CD4-positive, CD25-positive, alpha-beta regulatory T cell (primary cell): ENCODE measurements around the gene OR10H5. TPM values are rescaled to one million over a fixed set of nuclear protein-coding genes. Genes with fewer than 3 reads are reported as not detected.
"Not testable (repeated sequence)": the region's sequence is repeated elsewhere in the genome, so short reads cannot be mapped to it uniquely, and the experiment has no call there.

ENCODE experiments used
- ATAC-seq, 2 donors: fragments of 150-1000 bp; cut with Tn5 transposase; one replicate each; pipeline ENCODE4 v1.10.0; 2021; ENCODE audit warnings: low read depth in 2 of 2, moderate number of reproducible peaks in 2 of 2, moderate library complexity in 1 of 2
- DNase-seq, 3 donors: peaks; one replicate each; pipeline versions ENCODE4 v3.0.0 to v3.0.0-alpha.2; 2012 to 2022; ENCODE audit warnings: mixed read lengths in 1 of 3
- H3K27ac ChIP-seq: one replicate; pipeline ENCODE4 v1.7.0; 2013; ENCODE audit warnings: mild to moderate bottlenecking, low read length; ENCODE audit not compliant: insufficient read depth, poor library complexity, severe bottlenecking
- H3K27me3 ChIP-seq: one replicate; pipeline ENCODE4 v1.7.0; 2013; ENCODE audit warnings: low read length; ENCODE audit not compliant: control insufficient read depth, insufficient read depth
- H3K36me3 ChIP-seq: one replicate; pipeline ENCODE4 v1.7.0; 2013; ENCODE audit warnings: mild to moderate bottlenecking, low read length, moderate library complexity; ENCODE audit not compliant: control insufficient read depth, insufficient read depth
- H3K4me1 ChIP-seq: 2 replicates; pipeline ENCODE4 v1.7.0; 2013; ENCODE audit warnings: mild to moderate bottlenecking, low read length; ENCODE audit not compliant: insufficient read depth, control insufficient read depth, poor library complexity, severe bottlenecking
- H3K4me3 ChIP-seq: one replicate; pipeline ENCODE4 v1.7.0; 2013; ENCODE audit warnings: low read depth, mild to moderate bottlenecking, low read length, moderate library complexity
- H3K9me3 ChIP-seq, 2 experiments: 1 replicate in 1 of 2; 2 replicates in 1 of 2; pipeline ENCODE4 v1.7.0; 2013; ENCODE audit warnings: low read length in 2 of 2, mild to moderate bottlenecking in 1 of 2, moderate library complexity in 1 of 2; ENCODE audit not compliant: control insufficient read depth in 2 of 2
- H3K27ac Mint-ChIP-seq, 3 donors: one replicate each; pipeline ENCODE4 v1.8.0; 2020 to 2022; ENCODE audit warnings: mild to moderate bottlenecking in 3 of 3, mixed read lengths in 3 of 3, moderate library complexity in 2 of 3
- H3K27me3 Mint-ChIP-seq: one replicate; pipeline ENCODE4 v1.8.0; 2022; ENCODE audit warnings: mild to moderate bottlenecking, mixed read lengths
- H3K36me3 Mint-ChIP-seq: one replicate; pipeline ENCODE4 v1.8.0; 2020; ENCODE audit warnings: mixed read lengths
- H3K4me1 Mint-ChIP-seq, 4 donors: one replicate each; pipeline ENCODE4 v1.8.0; 2020 to 2022; ENCODE audit warnings: mixed read lengths in 4 of 4, mild to moderate bottlenecking in 1 of 4
- H3K4me3 Mint-ChIP-seq, 4 donors: one replicate each; pipeline ENCODE4 v1.8.0; 2020 to 2022; ENCODE audit warnings: mild to moderate bottlenecking in 4 of 4, mixed read lengths in 4 of 4, moderate library complexity in 3 of 4
- H3K9me3 Mint-ChIP-seq, 7 donors: one replicate each; pipeline ENCODE4 v1.8.0; 2020 to 2022; ENCODE audit warnings: mixed read lengths in 7 of 7, mild to moderate bottlenecking in 3 of 7, moderate library complexity in 2 of 7
- polyA plus RNA-seq, 4 donors: library from polyadenylated mRNA; unstranded; fragments of 300-500 nt; fragmentation: Illumina TruSeq; gene quantifications; one replicate each; pipeline ENCODE4 v1.2.3, GENCODE V29; 2021
- total RNA-seq: library from RNA; stranded (reverse); gene quantifications from one replicate; pipeline ENCODE4 v1.2.3, GENCODE V29; 2022

Gene OR10H5
- total and polyA plus RNA-seq, 5 donors from 2014 or later: not detected

DNA sequence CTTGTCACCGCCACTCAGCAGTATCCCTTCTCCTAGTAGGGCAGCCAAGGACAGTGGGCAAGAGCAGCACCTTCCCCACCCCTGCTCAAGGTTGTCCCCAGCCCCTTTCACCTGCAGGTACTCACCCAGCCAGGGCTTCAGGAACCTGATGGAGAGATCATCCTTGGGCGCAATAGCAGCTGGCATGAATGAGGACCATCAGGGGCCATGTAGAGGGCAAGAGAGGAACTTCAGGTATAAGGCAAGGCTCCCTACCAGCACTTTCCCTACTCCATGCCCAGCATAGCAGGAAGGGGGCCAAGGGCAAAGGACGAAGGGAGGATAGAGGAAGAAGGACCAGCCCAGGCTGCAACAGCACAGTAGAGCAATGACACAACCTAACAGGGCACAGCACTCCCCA is 13.3 kb upstream of the OR10H5 start:
- DNase-seq, H3K9me3 Mint-ChIP-seq, H3K36me3 ChIP-seq, H3K4me3 Mint-ChIP-seq, H3K27ac Mint-ChIP-seq, H3K27ac ChIP-seq, H3K36me3 Mint-ChIP-seq, H3K27me3 ChIP-seq, H3K4me1 Mint-ChIP-seq, H3K9me3 ChIP-seq, H3K4me1 ChIP-seq, ATAC-seq, H3K4me3 ChIP-seq: not testable (repeated sequence)
- H3K27me3 Mint-ChIP-seq: peaks cover 15% of the 10 kb centered on the region

- H3K4me1 ChIP-seq: no peaks in the 10 kb centered on the region
- Mint-ChIP-seq H3K27ac (no peak overlapping the region), H3K27me3 (peaks cover 14% of the 10 kb centered on the region), H3K4me3 (no peak overlapping the region), H3K4me1 (no peaks in the 10 kb centered on the region), H3K36me3 (no peaks in the 10 kb centered on the region), H3K9me3 (peaks cover 0 to 3% (median 2%) of the 10 kb centered on the region in 7 donors)
- H3K4me3 ChIP-seq: no peak overlapping the region
- no peak for ATAC-seq
- H3K27ac ChIP-seq: no peak overlapping the region
- H3K9me3 ChIP-seq: no peaks in the 10 kb centered on the region
- H3K36me3 ChIP-seq: no peaks in the 10 kb centered on the region
- peaks cover 3% of the 10 kb centered on the region for H3K27me3 ChIP-seq
- no peak for DNase-seq
Measured at GRCh38 chr19:15775249-15775648, 12.2 kb upstream of the OR10H5 start.

DNA sequence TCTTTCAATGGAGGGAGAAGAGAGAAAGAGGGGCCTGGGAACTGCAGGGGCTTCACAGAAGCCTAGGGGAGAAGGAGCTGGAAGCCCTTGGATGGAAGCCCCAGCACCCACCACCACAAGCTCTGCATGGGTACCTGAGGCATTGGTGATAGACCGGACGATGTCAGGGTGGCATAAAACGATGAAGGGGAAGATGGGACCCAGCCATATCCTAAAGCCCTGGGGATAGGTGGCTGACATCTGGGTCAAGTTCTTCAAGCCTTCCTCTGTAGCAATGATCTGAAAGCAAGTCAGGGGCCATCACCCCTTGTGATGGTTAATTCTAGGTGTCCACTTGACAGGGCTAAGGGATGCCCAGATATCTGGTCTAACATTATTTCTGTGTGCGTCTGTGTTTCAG is 11.2 kb upstream of the OR10H5 start:
- Histone ChIP-seq H3K4me3 (no peak overlapping the region), H3K27me3 (peaks cover 3% of the 10 kb centered on the region), H3K36me3 (no peaks in the 10 kb centered on the region), H3K4me1 (no peaks in the 10 kb centered on the region), H3K27ac (no peak overlapping the region), H3K9me3 (no peaks in the 10 kb centered on the region)
- Mint-ChIP-seq H3K4me1 (peaks cover 0 to 8% (median 0%) of the 10 kb centered on the region in 4 donors), H3K4me3 (no peak overlapping the region), H3K36me3 (no peaks in the 10 kb centered on the region), H3K9me3 (peaks cover 0 to 3% (median 2%) of the 10 kb centered on the region in 7 donors), H3K27me3 (peaks cover 9% of the 10 kb centered on the region), H3K27ac (peak overlapping the region in 1 of 3 donors; percentile 14)
- DNase-seq: no peak
- ATAC-seq: no peak

GRCh38 chr19:15776991-15777970 is 10.2 kb upstream of the OR10H5 start:
- Mint-ChIP-seq H3K4me1 (peaks cover 0 to 8% (median 0%) of the 10 kb centered on the region in 4 donors), H3K9me3 (peaks cover 0 to 1% (median 0%) of the 10 kb centered on the region in 7 donors), H3K27me3 (peaks cover 9% of the 10 kb centered on the region), H3K27ac (peak overlapping the region in 1 of 3 donors; percentile 41), H3K4me3 (no peak overlapping the region), H3K36me3 (no peaks in the 10 kb centered on the region)
- Histone ChIP-seq H3K4me3 (no peak overlapping the region), H3K27me3 (peaks cover 3% of the 10 kb centered on the region), H3K36me3 (no peaks in the 10 kb centered on the region), H3K9me3 (no peaks in the 10 kb centered on the region), H3K27ac (no peak overlapping the region), H3K4me1 (no peaks in the 10 kb centered on the region)
- ATAC-seq (no peak), DNase-seq (no peak)

- no peaks in the 10 kb centered on the region for H3K4me1 ChIP-seq
- H3K27ac ChIP-seq: no peak overlapping the region
- peaks cover 0 to 3% (median 0%) of the 10 kb centered on the region in 7 donors for H3K9me3 Mint-ChIP-seq
- no peak overlapping the region for H3K4me3 Mint-ChIP-seq
- no peak for ATAC-seq
- no peaks in the 10 kb centered on the region for H3K36me3 Mint-ChIP-seq
- no peak overlapping the region for H3K27ac Mint-ChIP-seq
- H3K36me3 ChIP-seq: no peaks in the 10 kb centered on the region
- no peak overlapping the region for H3K4me3 ChIP-seq
- H3K27me3 ChIP-seq: no peaks in the 10 kb centered on the region
- no peak for DNase-seq
- H3K4me1 Mint-ChIP-seq: peaks cover 0 to 8% (median 0%) of the 10 kb centered on the region in 4 donors
- no peaks in the 10 kb centered on the region for H3K9me3 ChIP-seq
- peaks cover 5% of the 10 kb centered on the region for H3K27me3 Mint-ChIP-seq
Measured at GRCh38 chr19:15779756-15780476, 7.5 kb upstream of the OR10H5 start.

DNA sequence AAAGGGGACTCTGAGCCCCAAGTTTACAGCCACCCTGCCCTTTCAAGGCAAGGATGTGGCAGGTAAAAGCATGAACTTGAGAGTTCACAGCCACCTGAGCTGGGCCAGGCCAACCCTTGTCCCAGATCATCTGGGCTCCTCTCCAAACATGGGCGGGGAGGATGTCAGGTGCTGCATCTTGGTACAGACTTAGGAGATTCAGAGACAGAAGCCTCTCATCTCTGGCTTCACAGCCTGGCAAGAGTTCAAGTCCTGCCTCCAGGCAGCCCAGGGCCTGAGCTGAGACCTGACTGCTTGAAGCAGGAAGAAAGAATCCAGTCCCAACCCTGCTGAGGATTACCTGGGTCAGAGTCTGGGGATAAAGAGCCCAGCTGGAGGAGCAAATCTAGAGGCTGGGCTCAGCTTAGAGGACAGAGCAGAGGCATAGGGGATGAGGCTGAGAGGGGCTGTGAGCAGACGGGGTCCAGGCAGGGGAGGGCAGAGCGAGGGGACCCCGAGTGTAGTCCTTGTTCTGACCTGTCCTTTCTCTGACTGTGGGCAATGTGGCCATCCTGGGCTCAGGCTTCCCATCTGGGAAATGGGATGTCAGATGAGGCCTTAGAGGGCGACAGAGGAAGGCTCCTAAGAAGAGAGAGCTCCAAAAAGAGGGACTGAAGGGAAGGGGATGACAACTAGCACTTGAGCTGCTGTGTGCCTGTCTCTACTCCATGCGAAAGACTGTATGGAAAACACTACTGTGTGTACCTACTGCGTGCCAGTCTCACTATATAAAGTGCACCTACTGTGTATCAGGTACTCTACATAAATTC is 6.6 kb upstream of the OR10H5 start:
- DNase-seq (no peak), ATAC-seq (no peak)
- peak overlapping the region in 1 of 3 donors; percentile 52 for H3K27ac Mint-ChIP-seq
- H3K4me1 Mint-ChIP-seq: peaks cover 0 to 8% (median 0%) of the 10 kb centered on the region in 4 donors
- peaks cover 0 to 3% (median 0%) of the 10 kb centered on the region in 7 donors for H3K9me3 Mint-ChIP-seq
- no peaks in the 10 kb centered on the region for H3K36me3 Mint-ChIP-seq
- H3K36me3 ChIP-seq: no peaks in the 10 kb centered on the region
- no peak overlapping the region for H3K27ac ChIP-seq
- no peaks in the 10 kb centered on the region for H3K27me3 Mint-ChIP-seq
- H3K27me3 ChIP-seq: no peaks in the 10 kb centered on the region
- H3K4me1 ChIP-seq: no peaks in the 10 kb centered on the region
- H3K4me3 Mint-ChIP-seq: no peak overlapping the region
- no peaks in the 10 kb centered on the region for H3K9me3 ChIP-seq
- no peak overlapping the region for H3K4me3 ChIP-seq

DNA sequence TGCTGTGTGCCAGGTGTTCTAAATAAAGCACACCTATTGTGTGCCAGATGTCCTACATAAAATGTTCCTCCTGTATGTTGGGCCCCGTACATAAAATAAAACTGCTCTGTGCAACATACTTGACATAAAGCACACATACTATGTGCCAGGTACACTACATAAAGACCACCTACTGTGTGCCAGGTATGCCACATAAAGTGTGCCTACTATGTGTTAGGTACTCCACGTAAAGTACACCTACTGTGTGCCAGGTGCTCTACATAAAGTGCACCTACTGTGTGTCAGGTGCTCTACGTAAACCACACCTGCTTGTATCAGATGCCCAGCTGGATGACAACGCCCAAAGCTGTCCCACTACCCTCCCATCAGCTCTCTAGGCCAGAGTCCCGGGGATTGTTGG is 5.8 kb upstream of the OR10H5 start:
- Histone ChIP-seq H3K36me3 (no peaks in the 10 kb centered on the region), H3K4me1 (no peaks in the 10 kb centered on the region), H3K9me3 (no peaks in the 10 kb centered on the region), H3K27ac (no peak overlapping the region), H3K27me3 (no peaks in the 10 kb centered on the region), H3K4me3 (no peak overlapping the region)
- Mint-ChIP-seq H3K4me1 (peaks cover 0 to 8% (median 0%) of the 10 kb centered on the region in 4 donors), H3K27ac (peak overlapping the region in 1 of 3 donors; percentile 31), H3K27me3 (no peaks in the 10 kb centered on the region), H3K4me3 (no peak overlapping the region), H3K36me3 (no peaks in the 10 kb centered on the region), H3K9me3 (peaks cover 0 to 3% (median 0%) of the 10 kb centered on the region in 7 donors)
- no peak for ATAC-seq
- no peak for DNase-seq
